SK-N-MC (cell line): ENCODE measurements around the gene PNKP.

ENCODE experiments used
- EZH2 ChIP-seq: fragments of 200-600 bp; sonication (generic); IDR thresholded peaks from one replicate; pipeline ENCODE4 v1.6.1; 2017; ENCODE audit warnings: antibody characterized with exemption
- FOXP2 ChIP-seq: optimal IDR thresholded peaks from 2 replicates; pipeline ENCODE3; 2011; ENCODE audit warnings: mild to moderate bottlenecking, moderate library complexity; ENCODE audit not compliant: insufficient read depth; ENCODE audit errors: extremely low read length, control extremely low read depth
- POLR2AphosphoS5 ChIP-seq: IDR thresholded peaks from 2 replicates; pipeline ENCODE4 v1.6.1; 2012; ENCODE audit warnings: mild to moderate bottlenecking, low read depth, low read length, borderline replicate concordance

DNA sequence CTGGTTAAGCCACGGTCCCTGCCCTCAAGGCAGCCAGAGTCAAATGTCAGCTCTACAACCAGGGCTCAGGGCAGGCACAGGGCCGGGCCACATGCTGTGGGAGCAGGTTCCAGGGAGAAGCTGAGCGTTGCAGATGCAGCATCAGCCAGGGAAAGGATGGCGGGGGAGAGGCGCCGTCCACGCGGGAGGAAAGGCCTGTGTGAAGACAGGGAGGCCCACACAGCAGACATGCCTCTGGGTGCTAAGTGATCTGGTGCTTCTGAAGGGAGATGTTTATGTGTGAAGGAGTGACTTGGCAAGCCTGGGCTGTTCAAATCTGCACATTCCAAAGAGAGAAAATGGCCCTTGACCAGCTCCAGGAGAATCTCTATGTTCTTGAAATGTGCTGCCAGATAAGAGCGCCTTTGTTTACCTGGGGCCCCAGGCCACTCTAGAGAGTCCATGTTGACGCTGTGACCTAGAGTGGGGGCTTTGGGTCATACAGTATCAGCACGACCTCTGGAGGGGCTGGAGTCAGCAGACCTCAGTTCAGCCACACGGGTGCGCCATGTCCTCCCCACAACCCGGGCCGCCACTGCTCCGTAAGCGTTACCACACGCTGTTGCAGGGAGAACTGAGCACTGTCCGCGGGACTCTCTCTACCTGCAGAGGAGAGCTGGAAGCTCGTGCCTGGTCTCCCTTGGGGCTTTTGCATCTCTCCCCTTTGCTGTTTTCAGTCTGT, 45.7 kb upstream of the PNKP start:
- no peak for TF ChIP-seq EZH2
- TF ChIP-seq POLR2AphosphoS5 = peak; percentile 34; the same call in 1 of the 2 replicates
- TF ChIP-seq FOXP2 = no peak
